Measurements from ENCODE around the gene PDE10A.
"Not testable (repeated sequence)": the region's sequence is repeated elsewhere in the genome, so short reads cannot be mapped to it uniquely, and the experiment has no call there.

The PDE10A gene

DNA sequence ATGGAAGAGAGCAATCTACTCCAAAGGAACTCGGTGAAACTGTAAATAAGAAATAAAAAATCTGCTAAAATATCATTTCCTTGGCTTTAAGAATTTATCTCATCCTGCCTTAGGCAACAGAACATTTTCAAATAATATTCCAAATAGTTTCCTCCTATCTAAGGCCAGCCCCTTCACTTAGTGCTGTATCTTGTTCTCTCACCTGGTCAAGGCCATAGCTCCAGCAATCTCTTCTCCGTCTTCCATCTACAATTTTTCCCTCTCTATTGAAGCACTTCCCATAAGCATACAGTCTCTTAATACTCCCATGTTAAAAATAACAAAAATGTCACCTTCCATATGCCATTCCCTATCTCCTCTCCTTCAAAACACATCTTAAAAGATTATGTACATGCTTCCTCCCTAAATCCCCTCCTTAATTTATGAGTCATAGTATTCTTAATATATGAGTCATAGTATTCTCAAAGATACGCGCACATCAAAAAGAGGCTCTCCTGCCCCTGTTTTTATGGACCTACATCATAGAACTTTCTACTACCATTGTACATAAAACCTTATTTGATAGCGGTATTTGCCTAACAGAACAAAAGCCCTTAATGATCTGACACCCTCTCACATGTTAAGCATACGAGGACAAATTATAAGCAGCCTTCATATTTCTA, 146.9 kb downstream of the PDE10A start:
- no peak overlapping the region for H3K27ac ChIP-seq (ENCODE audit: low read length)
- H3K27me3 ChIP-seq (ENCODE audit: low read depth, low read length), result no peaks in the 10 kb centered on the region
- no peaks in the 10 kb centered on the region for H3K36me3 ChIP-seq (ENCODE audit: control insufficient read depth in 1 of 2, insufficient read depth in 2 of 2, low read length in 2 of 2)
- no peaks in the 10 kb centered on the region for H3K9me3 ChIP-seq (ENCODE audit: control insufficient read depth in 1 of 2, low read length in 2 of 2)
- H3K4me3 ChIP-seq (ENCODE audit: low read depth in 1 of 2, low read length in 2 of 2), result no peak overlapping the region
- no peaks in the 10 kb centered on the region for H3K4me1 ChIP-seq (ENCODE audit: control insufficient read depth in 1 of 2, insufficient read depth in 2 of 2, low read length in 2 of 2)

DNA sequence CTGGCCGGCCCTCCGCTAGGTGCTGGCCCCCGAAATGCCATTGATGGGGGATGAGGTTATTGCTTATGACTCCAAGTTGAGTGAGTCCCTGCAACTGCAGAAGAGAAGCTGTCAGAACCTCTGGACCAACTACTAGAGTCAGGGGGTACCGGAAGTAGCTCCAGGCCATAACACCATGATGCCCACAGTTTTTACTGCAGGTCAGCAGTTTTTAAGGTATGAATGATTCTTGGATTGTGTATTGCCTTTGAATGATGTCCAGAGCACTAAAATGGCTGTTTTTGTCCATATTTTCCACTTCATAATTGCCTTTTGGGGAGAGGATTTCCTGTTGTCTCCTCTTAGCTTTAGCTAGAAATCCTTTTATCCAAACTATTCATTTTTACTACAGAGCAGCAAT, 148.4 kb downstream of the PDE10A start:
- Histone ChIP-seq H3K4me1 (ENCODE audit: control insufficient read depth in 1 of 2, insufficient read depth in 2 of 2, low read length in 2 of 2) (no peaks in the 10 kb centered on the region), H3K27ac (ENCODE audit: low read length) (no peak overlapping the region)

DNA sequence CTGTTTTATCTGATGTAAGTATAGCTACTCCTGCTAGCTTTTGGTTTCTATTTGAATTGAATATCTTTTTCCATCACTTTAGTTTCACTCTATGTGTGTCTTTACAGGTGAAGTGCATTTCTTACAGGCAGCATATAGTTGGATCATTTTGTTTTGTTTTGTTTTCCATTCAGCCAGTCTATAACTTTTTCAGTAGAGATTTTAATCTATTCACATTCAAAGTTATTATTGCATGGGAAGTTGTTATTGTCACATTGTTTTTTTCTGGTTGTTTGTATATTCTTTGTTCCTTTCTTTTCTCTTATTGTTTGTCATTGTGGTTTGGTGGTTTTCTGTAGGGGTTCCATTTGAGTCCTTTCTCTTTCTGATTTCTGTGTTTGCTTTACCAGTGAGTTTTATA, 151.2 kb downstream of the PDE10A start:
- no peaks in the 10 kb centered on the region for H3K27me3 ChIP-seq (ENCODE audit: low read depth, low read length)
- no peaks in the 10 kb centered on the region for H3K9me3 ChIP-seq (ENCODE audit: control insufficient read depth in 1 of 2, low read length in 2 of 2)
- H3K27ac ChIP-seq (ENCODE audit: low read length), result no peak overlapping the region
- H3K4me1 ChIP-seq (ENCODE audit: control insufficient read depth in 1 of 2, insufficient read depth in 2 of 2, low read length in 2 of 2), result no peaks in the 10 kb centered on the region
- no peaks in the 10 kb centered on the region for H3K36me3 ChIP-seq (ENCODE audit: control insufficient read depth in 1 of 2, insufficient read depth in 2 of 2, low read length in 2 of 2)
- H3K4me3 ChIP-seq (ENCODE audit: low read depth in 1 of 2, low read length in 2 of 2), result no peak overlapping the region

More for the DNA sequence above, 148.4 kb downstream of the PDE10A start:
- no peaks in the 10 kb centered on the region for H3K36me3 ChIP-seq (ENCODE audit: control insufficient read depth in 1 of 2, insufficient read depth in 2 of 2, low read length in 2 of 2)
- H3K4me3 ChIP-seq (ENCODE audit: low read depth in 1 of 2, low read length in 2 of 2), result no peak overlapping the region
- H3K9me3 ChIP-seq (ENCODE audit: control insufficient read depth in 1 of 2, low read length in 2 of 2), result no peaks in the 10 kb centered on the region
- H3K27me3 ChIP-seq (ENCODE audit: low read depth, low read length), result no peaks in the 10 kb centered on the region

DNA sequence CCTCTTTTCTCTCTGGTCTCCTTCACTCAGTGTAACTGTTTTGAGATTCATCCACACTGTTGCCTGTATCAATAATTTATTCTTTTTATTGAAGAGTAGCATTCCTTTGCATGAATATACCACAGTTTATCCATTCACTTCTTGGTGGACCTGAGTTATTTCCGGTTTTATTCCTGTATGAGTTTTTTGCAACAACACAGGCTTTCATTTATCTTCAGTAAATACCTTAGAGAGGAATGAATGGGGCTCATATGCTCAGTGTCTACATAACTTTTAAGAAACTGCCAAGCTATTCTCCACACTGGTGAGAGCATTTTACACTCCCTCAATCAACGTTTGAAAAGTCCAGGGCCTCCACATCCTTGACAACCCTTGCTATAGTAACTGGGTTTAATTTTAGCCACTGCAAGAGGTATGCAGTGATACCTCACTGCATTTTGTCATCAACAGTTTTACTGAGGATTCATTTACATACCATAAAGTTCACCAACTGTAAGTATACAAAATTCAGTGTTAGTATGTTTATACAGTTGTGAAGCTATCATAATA, 154.6 kb downstream of the PDE10A start:
- H3K4me3 ChIP-seq (ENCODE audit: low read depth in 1 of 2, low read length in 2 of 2), result no peak overlapping the region
- no peaks in the 10 kb centered on the region for H3K4me1 ChIP-seq (ENCODE audit: control insufficient read depth in 1 of 2, insufficient read depth in 2 of 2, low read length in 2 of 2)
- H3K27ac ChIP-seq (ENCODE audit: low read length), result no peak overlapping the region
- H3K36me3 ChIP-seq (ENCODE audit: control insufficient read depth in 1 of 2, insufficient read depth in 2 of 2, low read length in 2 of 2), result no peaks in the 10 kb centered on the region
- H3K9me3 ChIP-seq (ENCODE audit: control insufficient read depth in 1 of 2, low read length in 2 of 2), result no peaks in the 10 kb centered on the region
- no peaks in the 10 kb centered on the region for H3K27me3 ChIP-seq (ENCODE audit: low read depth, low read length)

DNA sequence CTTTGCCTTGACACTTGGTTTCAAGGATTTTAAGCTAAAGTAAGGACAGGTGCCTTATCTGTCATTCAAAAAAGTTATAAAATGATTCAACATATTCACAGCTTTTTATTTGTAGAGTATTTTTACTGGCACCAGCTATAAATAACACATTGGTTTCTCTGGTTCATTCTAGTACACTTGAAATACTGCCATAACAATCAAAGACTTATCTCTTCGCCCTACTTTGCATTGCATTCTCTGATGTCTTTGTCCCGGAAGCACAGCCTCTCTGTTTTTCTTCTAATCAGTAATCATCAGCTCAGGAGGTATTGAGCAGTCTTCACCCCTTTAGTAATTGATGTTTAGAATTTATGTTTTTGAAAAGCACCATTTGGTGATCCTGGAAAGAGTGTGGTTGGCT, 156.4 kb downstream of the PDE10A start:
- no peaks in the 10 kb centered on the region for H3K36me3 ChIP-seq (ENCODE audit: control insufficient read depth in 1 of 2, insufficient read depth in 2 of 2, low read length in 2 of 2)
- no peak overlapping the region for H3K27ac ChIP-seq (ENCODE audit: low read length)
- H3K27me3 ChIP-seq (ENCODE audit: low read depth, low read length), result no peaks in the 10 kb centered on the region
- no peaks in the 10 kb centered on the region for H3K9me3 ChIP-seq (ENCODE audit: control insufficient read depth in 1 of 2, low read length in 2 of 2)
- H3K4me1 ChIP-seq (ENCODE audit: control insufficient read depth in 1 of 2, insufficient read depth in 2 of 2, low read length in 2 of 2), result no peaks in the 10 kb centered on the region
- H3K4me3 ChIP-seq (ENCODE audit: low read depth in 1 of 2, low read length in 2 of 2), result no peak overlapping the region

DNA sequence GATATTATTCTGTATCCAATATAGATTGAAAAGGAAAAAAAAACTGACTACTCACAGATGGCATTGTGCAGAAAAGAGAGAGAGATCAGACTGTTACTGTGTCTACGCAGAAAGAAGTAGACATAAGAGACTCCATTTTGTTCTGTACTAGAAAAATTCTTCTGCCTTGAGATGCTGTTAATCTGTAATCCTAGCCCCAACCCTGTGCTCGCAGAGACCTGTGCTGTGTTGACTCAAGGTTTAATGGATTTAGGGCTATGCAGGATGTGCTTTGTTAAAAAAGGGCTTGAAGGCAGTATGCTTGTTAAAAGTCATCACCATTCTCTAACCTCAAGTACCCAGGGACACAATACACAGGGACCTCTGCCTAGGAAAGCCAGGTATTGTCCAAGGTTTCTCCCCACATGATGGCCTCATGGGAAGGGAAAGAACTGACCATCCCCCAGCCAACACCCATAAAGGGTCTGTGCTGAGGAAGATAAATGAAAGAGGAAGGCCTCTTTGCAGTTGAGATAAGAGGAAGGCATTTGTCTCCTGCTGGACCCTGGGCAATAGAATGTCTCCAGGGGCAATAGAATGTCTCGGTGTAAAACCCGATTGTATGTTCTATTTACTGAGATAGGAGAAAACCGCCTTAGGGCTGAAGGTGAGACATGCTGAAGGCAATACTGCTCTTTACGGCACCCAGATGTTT, 162.7 kb downstream of the PDE10A start:
- H3K9me3 ChIP-seq (ENCODE audit: control insufficient read depth in 1 of 2, low read length in 2 of 2); H3K4me1 ChIP-seq (ENCODE audit: control insufficient read depth in 1 of 2, insufficient read depth in 2 of 2, low read length in 2 of 2); H3K36me3 ChIP-seq (ENCODE audit: control insufficient read depth in 1 of 2, insufficient read depth in 2 of 2, low read length in 2 of 2); H3K27me3 ChIP-seq (ENCODE audit: low read depth, low read length); H3K4me3 ChIP-seq (ENCODE audit: low read depth in 1 of 2, low read length in 2 of 2); H3K27ac ChIP-seq (ENCODE audit: low read length): not testable (repeated sequence)

DNA sequence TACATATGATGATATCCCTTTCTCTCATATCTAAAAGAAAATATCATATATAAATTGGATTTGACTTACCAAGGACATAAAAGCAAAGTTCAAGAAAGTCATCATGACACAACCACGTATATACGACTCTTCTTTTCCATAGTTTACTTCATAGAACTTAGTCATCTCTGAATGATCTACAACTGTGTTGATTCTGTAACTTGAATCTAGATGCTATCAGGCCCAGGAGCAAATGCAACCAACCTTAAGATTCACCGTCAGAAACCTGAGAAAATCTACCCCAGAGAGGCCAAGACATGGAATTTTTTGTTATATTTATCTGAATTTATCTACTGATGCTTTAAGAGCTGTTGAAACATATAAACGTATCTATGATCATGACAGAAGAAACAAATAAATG, 165.6 kb downstream of the PDE10A start:
- H3K27ac ChIP-seq (ENCODE audit: low read length), result no peak overlapping the region
- no peaks in the 10 kb centered on the region for H3K36me3 ChIP-seq (ENCODE audit: control insufficient read depth in 1 of 2, insufficient read depth in 2 of 2, low read length in 2 of 2)
- no peak overlapping the region for H3K4me3 ChIP-seq (ENCODE audit: low read depth in 1 of 2, low read length in 2 of 2)
- no peaks in the 10 kb centered on the region for H3K9me3 ChIP-seq (ENCODE audit: control insufficient read depth in 1 of 2, low read length in 2 of 2)
- H3K27me3 ChIP-seq (ENCODE audit: low read depth, low read length), result no peaks in the 10 kb centered on the region
- H3K4me1 ChIP-seq (ENCODE audit: control insufficient read depth in 1 of 2, insufficient read depth in 2 of 2, low read length in 2 of 2), result no peaks in the 10 kb centered on the region

DNA sequence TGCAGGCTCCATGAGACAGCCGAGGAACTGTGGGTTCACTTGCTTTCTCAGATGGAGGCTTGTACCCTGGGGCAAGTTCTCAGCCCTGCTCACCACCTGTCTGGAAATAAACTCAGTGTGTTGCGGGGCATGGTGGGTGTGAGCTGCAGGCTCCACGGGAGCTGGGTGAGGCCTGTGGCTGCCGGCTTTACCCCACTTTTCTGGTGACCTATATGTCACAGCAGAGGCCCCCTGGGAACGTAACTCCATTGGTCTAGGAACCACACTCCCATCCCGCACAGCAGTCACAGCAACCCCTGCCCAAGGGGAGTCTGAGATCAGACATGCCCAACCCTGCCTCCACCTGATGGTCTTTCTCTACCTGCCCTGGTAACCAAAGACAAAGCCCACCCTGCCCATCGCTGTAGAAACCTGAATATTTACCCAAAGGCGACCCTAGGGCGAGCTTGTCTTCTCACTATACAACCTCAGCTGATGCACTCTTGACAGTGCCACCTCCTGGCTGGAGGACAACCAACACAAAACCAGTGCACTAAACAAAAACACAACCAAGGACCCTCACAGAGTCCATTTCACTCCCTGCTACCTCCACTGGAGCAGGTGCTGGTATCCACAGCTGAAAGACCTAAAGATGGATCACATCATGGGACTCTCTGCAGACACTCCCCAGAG, 174.3 kb downstream of the PDE10A start:
- H3K27me3 ChIP-seq (ENCODE audit: low read depth, low read length), result no peaks in the 10 kb centered on the region
- H3K36me3 ChIP-seq (ENCODE audit: control insufficient read depth in 1 of 2, insufficient read depth in 2 of 2, low read length in 2 of 2), result no peaks in the 10 kb centered on the region
- no peaks in the 10 kb centered on the region for H3K9me3 ChIP-seq (ENCODE audit: control insufficient read depth in 1 of 2, low read length in 2 of 2)
- no peak overlapping the region for H3K4me3 ChIP-seq (ENCODE audit: low read depth in 1 of 2, low read length in 2 of 2)
- no peaks in the 10 kb centered on the region for H3K4me1 ChIP-seq (ENCODE audit: control insufficient read depth in 1 of 2, insufficient read depth in 2 of 2, low read length in 2 of 2)
- H3K27ac ChIP-seq (ENCODE audit: low read length), result no peak overlapping the region

DNA sequence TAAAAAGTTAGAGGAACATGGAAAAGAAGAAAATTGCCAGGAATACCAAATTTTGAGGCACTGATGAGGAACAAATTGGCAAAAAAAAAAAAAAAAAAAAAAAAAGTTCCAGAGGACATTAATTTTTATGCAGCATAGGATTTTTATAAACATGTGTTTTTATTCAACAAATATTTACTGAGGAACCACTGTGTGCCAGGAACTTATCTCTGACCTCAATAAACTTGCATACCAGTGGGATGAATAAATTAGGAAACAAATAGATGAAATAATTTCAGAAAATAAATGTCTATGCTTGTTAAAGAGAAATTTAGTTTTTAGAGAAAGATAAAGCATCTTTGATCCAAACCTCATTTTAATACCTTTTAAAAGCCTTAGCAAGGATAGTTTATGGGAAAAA, 175.1 kb downstream of the PDE10A start:
- Histone ChIP-seq H3K9me3 (ENCODE audit: control insufficient read depth in 1 of 2, low read length in 2 of 2) (no peaks in the 10 kb centered on the region), H3K4me3 (ENCODE audit: low read depth in 1 of 2, low read length in 2 of 2) (no peak overlapping the region), H3K27me3 (ENCODE audit: low read depth, low read length) (no peaks in the 10 kb centered on the region), H3K27ac (ENCODE audit: low read length) (no peak overlapping the region), H3K36me3 (ENCODE audit: control insufficient read depth in 1 of 2, insufficient read depth in 2 of 2, low read length in 2 of 2) (no peaks in the 10 kb centered on the region), H3K4me1 (ENCODE audit: control insufficient read depth in 1 of 2, insufficient read depth in 2 of 2, low read length in 2 of 2) (no peaks in the 10 kb centered on the region)

DNA sequence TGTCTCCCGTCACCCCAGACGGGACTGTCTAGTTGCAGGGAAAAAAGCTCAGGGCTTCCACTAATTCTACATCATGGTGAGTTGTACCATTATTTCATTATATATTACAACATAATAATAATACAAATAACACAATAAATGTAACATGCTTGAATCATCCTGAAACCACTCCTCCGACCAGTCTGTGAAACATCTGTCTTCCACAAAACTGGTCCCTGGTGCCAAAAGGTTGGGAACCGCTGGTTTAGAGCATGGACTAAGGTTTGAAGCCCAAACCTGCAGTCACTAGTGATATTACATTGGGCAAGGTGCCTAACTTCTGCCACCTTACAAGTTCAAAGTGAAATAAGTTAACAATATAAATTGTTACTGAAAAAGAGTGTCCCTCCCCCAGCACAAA, 175.7 kb downstream of the PDE10A start:
- no peak overlapping the region for H3K4me3 ChIP-seq (ENCODE audit: low read depth in 1 of 2, low read length in 2 of 2)
- no peaks in the 10 kb centered on the region for H3K36me3 ChIP-seq (ENCODE audit: control insufficient read depth in 1 of 2, insufficient read depth in 2 of 2, low read length in 2 of 2)
- H3K27me3 ChIP-seq (ENCODE audit: low read depth, low read length), result no peaks in the 10 kb centered on the region
- no peaks in the 10 kb centered on the region for H3K4me1 ChIP-seq (ENCODE audit: control insufficient read depth in 1 of 2, insufficient read depth in 2 of 2, low read length in 2 of 2)
- no peaks in the 10 kb centered on the region for H3K9me3 ChIP-seq (ENCODE audit: control insufficient read depth in 1 of 2, low read length in 2 of 2)
- H3K27ac ChIP-seq (ENCODE audit: low read length), result no peak overlapping the region

DNA sequence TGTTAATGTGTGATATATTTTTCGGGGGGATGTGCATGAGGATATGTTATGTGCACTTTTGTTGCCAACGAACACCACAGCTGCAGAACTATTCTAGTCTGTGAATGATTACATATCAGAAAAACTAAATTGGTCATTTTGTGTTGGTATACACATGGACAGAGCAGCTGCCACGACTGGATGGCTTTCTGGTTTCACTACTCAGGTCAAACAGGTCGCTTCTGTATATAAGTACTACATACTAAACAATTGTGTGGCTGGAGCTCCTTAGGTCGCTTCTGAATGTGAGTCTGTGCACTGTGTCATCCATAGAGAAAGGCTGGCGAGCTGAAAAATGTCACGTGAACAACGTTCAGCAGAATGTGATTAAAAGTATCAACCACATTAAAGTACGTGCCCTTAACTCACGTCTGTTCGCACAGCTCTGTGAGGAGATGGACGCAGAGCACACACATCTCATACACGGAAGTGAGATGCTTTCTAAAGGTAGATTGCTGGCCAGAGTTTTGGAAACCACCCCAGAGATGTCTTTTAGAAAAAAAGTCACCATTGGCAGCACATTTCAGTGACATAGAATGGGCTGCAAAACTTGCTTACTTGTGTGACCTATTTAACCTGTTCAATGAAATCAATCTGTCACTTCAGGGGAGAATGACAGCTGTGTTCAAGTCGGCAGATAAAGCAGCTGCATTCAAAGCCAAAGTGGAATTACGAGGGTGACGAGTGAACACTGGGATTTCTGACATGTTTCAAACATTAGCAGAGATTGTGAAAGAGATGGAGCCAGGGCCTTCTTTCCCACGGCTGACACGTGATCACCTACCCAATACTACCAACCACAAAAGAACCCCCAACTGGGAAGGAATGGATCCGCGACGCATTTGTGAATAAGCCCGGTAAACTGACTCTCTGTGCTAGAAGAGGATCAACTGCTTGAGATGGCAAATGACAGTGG, 176.6 kb downstream of the PDE10A start:
- no peak overlapping the region for H3K27ac ChIP-seq (ENCODE audit: low read length)
- no peaks in the 10 kb centered on the region for H3K27me3 ChIP-seq (ENCODE audit: low read depth, low read length)
- no peaks in the 10 kb centered on the region for H3K36me3 ChIP-seq (ENCODE audit: control insufficient read depth in 1 of 2, insufficient read depth in 2 of 2, low read length in 2 of 2)
- H3K4me3 ChIP-seq (ENCODE audit: low read depth in 1 of 2, low read length in 2 of 2), result no peak overlapping the region
- no peaks in the 10 kb centered on the region for H3K4me1 ChIP-seq (ENCODE audit: control insufficient read depth in 1 of 2, insufficient read depth in 2 of 2, low read length in 2 of 2)
- no peaks in the 10 kb centered on the region for H3K9me3 ChIP-seq (ENCODE audit: control insufficient read depth in 1 of 2, low read length in 2 of 2)

Measured in muscle layer of duodenum (tissue), 2 donors.